PFSK-1 (cell line): ENCODE data around the gene GUCY1A1.

ENCODE experiments used
- FOXP2 ChIP-seq: optimal IDR thresholded peaks from 2 replicates; pipeline ENCODE3; 2011; ENCODE audit warnings: borderline replicate concordance, control low read depth, inconsistent platforms; ENCODE audit not compliant: insufficient read depth; ENCODE audit errors: extremely low read length, extremely low read depth
- POLR2AphosphoS5 ChIP-seq: IDR thresholded peaks from 2 replicates; pipeline ENCODE4 v1.6.1; 2012; ENCODE audit warnings: low read depth, mild to moderate bottlenecking, control low read depth, low read length, moderate library complexity
- SIN3A ChIP-seq: IDR thresholded peaks from 2 replicates; pipeline ENCODE4 v1.6.1; 2012; ENCODE audit warnings: mild to moderate bottlenecking, low read length, moderate library complexity, borderline replicate concordance; ENCODE audit not compliant: insufficient read depth
- TAF1 ChIP-seq: IDR thresholded peaks from 2 replicates; pipeline ENCODE4 v1.6.1; 2012; ENCODE audit warnings: low read length, control low read depth, borderline replicate concordance; ENCODE audit not compliant: insufficient read depth
- TF ChIP-seq, protein P1 (sequence below), 2 experiments: IDR thresholded peaks; 2 replicates each; pipeline versions ENCODE4 v1.6.1 to v1.8.0; 2011 to 2012; ENCODE audit warnings: low read depth in 2 of 2, low read length in 2 of 2, control low read depth in 1 of 2, inconsistent platforms in 1 of 2, mild to moderate bottlenecking in 1 of 2, moderate library complexity in 1 of 2; ENCODE audit not compliant: insufficient read depth in 1 of 2

DNA sequence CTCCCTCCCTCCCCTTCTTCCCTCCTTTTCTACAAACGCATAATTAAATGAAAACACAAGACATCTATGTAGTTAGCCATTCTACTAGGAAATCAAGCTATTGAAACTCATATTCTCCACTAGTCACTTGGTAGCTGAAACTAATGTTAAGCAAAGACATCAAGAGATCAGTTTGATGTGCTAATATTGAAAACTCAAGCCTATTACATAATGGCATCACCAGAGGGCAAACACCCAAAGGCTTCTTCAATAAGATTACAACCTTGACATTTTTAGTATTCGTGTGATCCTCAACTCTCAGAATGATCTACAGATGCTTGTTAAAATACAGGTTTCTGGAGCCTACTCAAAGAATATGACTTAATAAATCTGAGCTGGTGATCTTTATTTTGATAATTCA, 6.2 kb upstream of the GUCY1A1 start:
- no peak for TF ChIP-seq TAF1
- TF ChIP-seq POLR2AphosphoS5: no peak
- TF ChIP-seq, protein P1, sequence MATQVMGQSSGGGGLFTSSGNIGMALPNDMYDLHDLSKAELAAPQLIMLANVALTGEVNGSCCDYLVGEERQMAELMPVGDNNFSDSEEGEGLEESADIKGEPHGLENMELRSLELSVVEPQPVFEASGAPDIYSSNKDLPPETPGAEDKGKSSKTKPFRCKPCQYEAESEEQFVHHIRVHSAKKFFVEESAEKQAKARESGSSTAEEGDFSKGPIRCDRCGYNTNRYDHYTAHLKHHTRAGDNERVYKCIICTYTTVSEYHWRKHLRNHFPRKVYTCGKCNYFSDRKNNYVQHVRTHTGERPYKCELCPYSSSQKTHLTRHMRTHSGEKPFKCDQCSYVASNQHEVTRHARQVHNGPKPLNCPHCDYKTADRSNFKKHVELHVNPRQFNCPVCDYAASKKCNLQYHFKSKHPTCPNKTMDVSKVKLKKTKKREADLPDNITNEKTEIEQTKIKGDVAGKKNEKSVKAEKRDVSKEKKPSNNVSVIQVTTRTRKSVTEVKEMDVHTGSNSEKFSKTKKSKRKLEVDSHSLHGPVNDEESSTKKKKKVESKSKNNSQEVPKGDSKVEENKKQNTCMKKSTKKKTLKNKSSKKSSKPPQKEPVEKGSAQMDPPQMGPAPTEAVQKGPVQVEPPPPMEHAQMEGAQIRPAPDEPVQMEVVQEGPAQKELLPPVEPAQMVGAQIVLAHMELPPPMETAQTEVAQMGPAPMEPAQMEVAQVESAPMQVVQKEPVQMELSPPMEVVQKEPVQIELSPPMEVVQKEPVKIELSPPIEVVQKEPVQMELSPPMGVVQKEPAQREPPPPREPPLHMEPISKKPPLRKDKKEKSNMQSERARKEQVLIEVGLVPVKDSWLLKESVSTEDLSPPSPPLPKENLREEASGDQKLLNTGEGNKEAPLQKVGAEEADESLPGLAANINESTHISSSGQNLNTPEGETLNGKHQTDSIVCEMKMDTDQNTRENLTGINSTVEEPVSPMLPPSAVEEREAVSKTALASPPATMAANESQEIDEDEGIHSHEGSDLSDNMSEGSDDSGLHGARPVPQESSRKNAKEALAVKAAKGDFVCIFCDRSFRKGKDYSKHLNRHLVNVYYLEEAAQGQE (IDR thresholded peaks at IDR 0.05; ENCODE audit: insufficient read depth in 1 of 2, low read depth in 2 of 2, low read length in 2 of 2): no peak
- no peak for TF ChIP-seq SIN3A
- no peak for TF ChIP-seq FOXP2
